Transverse colon (tissue), 3 donors: Measurements from ENCODE around the gene XPA.

ENCODE experiments used
- EP300 ChIP-seq: sonication (generic); formaldehyde crosslinking; IDR thresholded peaks from one replicate; pipeline ENCODE4 v1.6.1; 2017; ENCODE audit warnings: antibody characterized with exemption, low read depth
- POLR2A ChIP-seq: fragments of 450-650 bp; IDR thresholded peaks from one replicate; pipeline ENCODE4 v1.6.1; 2016; ENCODE audit warnings: antibody characterized with exemption, mild to moderate bottlenecking, moderate library complexity
- TF ChIP-seq, protein P1 (sequence below), 5 experiments: fragments of 200-600 bp in 3 of 5; fragments of 450-650 bp in 2 of 5; sonication (generic) in 3 of 5; IDR thresholded peaks; 1 replicate in 2 of 5; 2 replicates in 3 of 5; pipeline ENCODE4 v1.5.1; 2016 to 2017; ENCODE audit warnings: antibody characterized with exemption in 5 of 5, inconsistent platforms in 3 of 5, mild to moderate bottlenecking in 2 of 5, moderate library complexity in 1 of 5

DNA sequence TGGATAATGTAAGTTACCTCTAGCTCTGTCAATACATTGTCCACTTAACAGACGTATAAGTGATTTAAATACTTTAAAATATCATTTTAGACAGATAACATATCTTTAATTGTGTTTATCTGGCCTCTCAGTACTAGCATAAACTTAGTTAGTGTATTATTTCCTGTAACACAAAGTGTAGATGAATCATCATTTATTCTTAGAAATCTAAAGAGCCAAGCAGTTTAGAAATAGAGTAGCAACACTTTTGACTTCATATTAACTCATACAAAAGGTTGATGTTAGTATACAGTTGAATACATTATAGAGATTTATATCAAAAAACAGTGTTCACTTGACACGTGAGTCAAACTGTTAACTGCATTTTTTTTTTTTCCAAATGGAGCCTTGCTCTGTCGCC is 45.5 kb downstream of the XPA start:
- TF ChIP-seq, protein P1, sequence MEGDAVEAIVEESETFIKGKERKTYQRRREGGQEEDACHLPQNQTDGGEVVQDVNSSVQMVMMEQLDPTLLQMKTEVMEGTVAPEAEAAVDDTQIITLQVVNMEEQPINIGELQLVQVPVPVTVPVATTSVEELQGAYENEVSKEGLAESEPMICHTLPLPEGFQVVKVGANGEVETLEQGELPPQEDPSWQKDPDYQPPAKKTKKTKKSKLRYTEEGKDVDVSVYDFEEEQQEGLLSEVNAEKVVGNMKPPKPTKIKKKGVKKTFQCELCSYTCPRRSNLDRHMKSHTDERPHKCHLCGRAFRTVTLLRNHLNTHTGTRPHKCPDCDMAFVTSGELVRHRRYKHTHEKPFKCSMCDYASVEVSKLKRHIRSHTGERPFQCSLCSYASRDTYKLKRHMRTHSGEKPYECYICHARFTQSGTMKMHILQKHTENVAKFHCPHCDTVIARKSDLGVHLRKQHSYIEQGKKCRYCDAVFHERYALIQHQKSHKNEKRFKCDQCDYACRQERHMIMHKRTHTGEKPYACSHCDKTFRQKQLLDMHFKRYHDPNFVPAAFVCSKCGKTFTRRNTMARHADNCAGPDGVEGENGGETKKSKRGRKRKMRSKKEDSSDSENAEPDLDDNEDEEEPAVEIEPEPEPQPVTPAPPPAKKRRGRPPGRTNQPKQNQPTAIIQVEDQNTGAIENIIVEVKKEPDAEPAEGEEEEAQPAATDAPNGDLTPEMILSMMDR (IDR thresholded peaks at IDR 0.05), result no peak
- TF ChIP-seq POLR2A (no peak), EP300 (no peak)
